HepG2 (cell line): ENCODE data around the gene ELN. TPM values are rescaled to one million over a fixed set of nuclear protein-coding genes. Genes with fewer than 3 reads are reported as not detected.

Experiments
- ADNP ChIP-seq: sonication (generic); formaldehyde crosslinking; IDR thresholded peaks from 2 replicates; pipeline ENCODE4 v1.4.0; 2020; ENCODE audit warnings: missing genetic modification reagents
- DRAP1 ChIP-seq: IDR thresholded peaks from 2 replicates; pipeline ENCODE4 v1.6.1; 2016; ENCODE audit warnings: missing genetic modification reagents, missing compliant biosample characterization
- ESRRA ChIP-seq: sonication (generic); formaldehyde crosslinking; IDR thresholded peaks from 2 replicates; pipeline ENCODE4 v1.5.1; 2020; ENCODE audit warnings: mild to moderate bottlenecking, low read depth, missing genetic modification reagents
- HOXA5 ChIP-seq: sonication (generic); formaldehyde crosslinking; IDR thresholded peaks from 2 replicates; pipeline ENCODE4 v1.4.0; 2020; ENCODE audit warnings: missing genetic modification reagents
- IKZF5 ChIP-seq: IDR thresholded peaks from 2 replicates; pipeline ENCODE4 v1.6.1; 2018; ENCODE audit warnings: missing genetic modification reagents, mild to moderate bottlenecking, missing compliant biosample characterization
- RXRB ChIP-seq: IDR thresholded peaks from 2 replicates; pipeline ENCODE4 v1.6.1; 2016; ENCODE audit warnings: borderline replicate concordance, missing genetic modification reagents, missing compliant biosample characterization
- SIX4 ChIP-seq: sonication (generic); formaldehyde crosslinking; IDR thresholded peaks from 2 replicates; pipeline ENCODE4 v1.4.0; 2020; ENCODE audit warnings: missing genetic modification reagents
- SNAPC2 ChIP-seq: sonication (generic); formaldehyde crosslinking; IDR thresholded peaks from 2 replicates; pipeline ENCODE4 v1.8.1; 2022; ENCODE audit warnings: mild to moderate bottlenecking, missing genetic modification reagents
- TCF12 ChIP-seq, 2 experiments: fragments of 450-650 bp in 1 of 2; sonication (generic) in 1 of 2; formaldehyde crosslinking in 1 of 2; IDR thresholded peaks; 2 replicates each; pipeline versions ENCODE4 v1.6.1 to v1.8.0; 2017 to 2022; ENCODE audit warnings: antibody characterized with exemption in 1 of 2, mild to moderate bottlenecking in 1 of 2, missing genetic modification reagents in 1 of 2, moderate library complexity in 1 of 2
- THRA ChIP-seq: sonication (generic); formaldehyde crosslinking; IDR thresholded peaks from 2 replicates; pipeline ENCODE4 v1.4.0; 2020; ENCODE audit warnings: missing genetic modification reagents, borderline replicate concordance
- WIZ ChIP-seq: sonication (generic); formaldehyde crosslinking; IDR thresholded peaks from 2 replicates; pipeline ENCODE4 v1.5.1; 2020; ENCODE audit warnings: mild to moderate bottlenecking, missing genetic modification reagents
- ZBTB7B ChIP-seq: sonication (generic); formaldehyde crosslinking; IDR thresholded peaks from 2 replicates; pipeline ENCODE4 v1.4.0; 2020; ENCODE audit warnings: missing genetic modification reagents
- ZMYM2 ChIP-seq: sonication (generic); formaldehyde crosslinking; IDR thresholded peaks from 2 replicates; pipeline ENCODE4 v1.8.0; 2022; ENCODE audit warnings: mild to moderate bottlenecking, missing genetic modification reagents
- ZNF101 ChIP-seq: sonication (generic); formaldehyde crosslinking; IDR thresholded peaks from 2 replicates; pipeline ENCODE4 v1.4.0; 2020; ENCODE audit warnings: mild to moderate bottlenecking, low read depth, missing genetic modification reagents, borderline replicate concordance
- ZNF383 ChIP-seq: sonication (generic); formaldehyde crosslinking; IDR thresholded peaks from 2 replicates; pipeline ENCODE4 v1.4.0; 2020; ENCODE audit warnings: missing genetic modification reagents, mild to moderate bottlenecking, borderline replicate concordance
- ZNF414 ChIP-seq: sonication (generic); formaldehyde crosslinking; IDR thresholded peaks from 2 replicates; pipeline ENCODE4 v1.5.0; 2020; ENCODE audit warnings: missing genetic modification reagents
- ZNF780A ChIP-seq: sonication (generic); formaldehyde crosslinking; IDR thresholded peaks from 2 replicates; pipeline ENCODE4 v1.8.0; 2022; ENCODE audit warnings: mild to moderate bottlenecking, missing genetic modification reagents, moderate library complexity
- polyA plus RNA-seq, 8 experiments: library from polyadenylated mRNA; depleted of rRNA in 3 of 8; stranded (reverse) in 7 of 8; unstranded in 1 of 8; fragments of >200 nt; fragmentation: Illumina TruSeq in 4 of 8; extraction: Trizol in 4 of 8; gene quantifications; 2 replicates each; pipeline versions ENCODE4 v1.2.1 to v1.2.3, GENCODE V29; 2011 to 2016; ENCODE audit warnings: low read depth in 4 of 8, missing spikeins in 1 of 8, mixed read lengths in 1 of 8; ENCODE audit not compliant: insufficient read depth in 1 of 8
- total RNA-seq, 5 experiments: library from RNA; depleted of rRNA; stranded (reverse); fragments of >200 nt; fragmentation: Illumina TruSeq; extraction: Trizol; gene quantifications; 2 replicates each; pipeline ENCODE4 v1.2.3, GENCODE V29; 2016; ENCODE audit warnings: low read depth in 1 of 5
- TF ChIP-seq, protein P1 (sequence below): sonication (generic); formaldehyde crosslinking; IDR thresholded peaks from one replicate; pipeline ENCODE4 v1.5.1; 2020; ENCODE audit warnings: mild to moderate bottlenecking, missing genetic modification reagents; ENCODE audit errors: not compliant biosample characterization

ELN gene
- total and polyA plus RNA-seq, 2 of the 13 experiments (the other 11 are each of a cell fraction or from before 2014, with no cell fraction given), result 0.15 to 0.37 TPM

DNA sequence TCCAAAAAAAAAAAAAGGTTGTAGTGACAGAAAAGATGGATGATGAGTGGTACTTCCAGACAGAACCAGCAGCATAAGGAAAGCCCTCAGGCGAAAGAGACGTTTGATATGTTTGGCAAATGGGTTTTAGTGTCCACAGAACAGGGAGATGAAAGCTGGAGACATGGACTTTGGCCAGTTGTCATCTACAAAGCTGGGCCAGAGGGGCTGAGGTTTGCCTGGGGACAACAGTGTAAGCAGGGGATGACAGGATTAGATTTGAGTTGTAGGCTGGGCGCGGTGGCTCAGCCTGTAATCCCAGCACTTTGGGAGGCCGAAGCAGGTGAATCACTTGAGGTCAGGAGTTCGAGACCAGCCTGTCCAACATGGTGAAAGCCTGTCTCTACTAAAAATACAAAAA lies 47.8 kb upstream of the ELN start (continued):
- TF ChIP-seq TCF12 (IDR thresholded peaks at IDR 0.05) (no peak), TCF12 (CRISPR knock-in tag; IDR thresholded peaks at IDR 0.05) (no peak), RXRB (CRISPR knock-in tag) (peak; percentile 68), THRA (CRISPR knock-in tag) (peak; percentile 70; the same call in 1 of the 2 replicates), ZNF414 (CRISPR knock-in tag) (0 out of 2 replicates have a peak, but pooled peaks have one; percentile 25), HOXA5 (CRISPR knock-in tag) (no peak), ADNP (CRISPR knock-in tag) (no peak), ZNF101 (CRISPR knock-in tag) (no peak), SIX4 (CRISPR knock-in tag) (no peak), ZNF383 (CRISPR knock-in tag) (no peak), ZMYM2 (CRISPR knock-in tag) (peak; percentile 84), ZBTB7B (CRISPR knock-in tag) (0 out of 2 replicates have a peak, but pooled peaks have one; percentile 48), ESRRA (CRISPR knock-in tag) (no peak), IKZF5 (CRISPR knock-in tag) (peak; percentile 68; the same call in 1 of the 2 replicates), ZNF780A (CRISPR knock-in tag) (no peak), WIZ (no peak), SNAPC2 (CRISPR knock-in tag) (0 out of 2 replicates have a peak, but pooled peaks have one; percentile 36), DRAP1 (no peak)
- TF ChIP-seq, protein P1, sequence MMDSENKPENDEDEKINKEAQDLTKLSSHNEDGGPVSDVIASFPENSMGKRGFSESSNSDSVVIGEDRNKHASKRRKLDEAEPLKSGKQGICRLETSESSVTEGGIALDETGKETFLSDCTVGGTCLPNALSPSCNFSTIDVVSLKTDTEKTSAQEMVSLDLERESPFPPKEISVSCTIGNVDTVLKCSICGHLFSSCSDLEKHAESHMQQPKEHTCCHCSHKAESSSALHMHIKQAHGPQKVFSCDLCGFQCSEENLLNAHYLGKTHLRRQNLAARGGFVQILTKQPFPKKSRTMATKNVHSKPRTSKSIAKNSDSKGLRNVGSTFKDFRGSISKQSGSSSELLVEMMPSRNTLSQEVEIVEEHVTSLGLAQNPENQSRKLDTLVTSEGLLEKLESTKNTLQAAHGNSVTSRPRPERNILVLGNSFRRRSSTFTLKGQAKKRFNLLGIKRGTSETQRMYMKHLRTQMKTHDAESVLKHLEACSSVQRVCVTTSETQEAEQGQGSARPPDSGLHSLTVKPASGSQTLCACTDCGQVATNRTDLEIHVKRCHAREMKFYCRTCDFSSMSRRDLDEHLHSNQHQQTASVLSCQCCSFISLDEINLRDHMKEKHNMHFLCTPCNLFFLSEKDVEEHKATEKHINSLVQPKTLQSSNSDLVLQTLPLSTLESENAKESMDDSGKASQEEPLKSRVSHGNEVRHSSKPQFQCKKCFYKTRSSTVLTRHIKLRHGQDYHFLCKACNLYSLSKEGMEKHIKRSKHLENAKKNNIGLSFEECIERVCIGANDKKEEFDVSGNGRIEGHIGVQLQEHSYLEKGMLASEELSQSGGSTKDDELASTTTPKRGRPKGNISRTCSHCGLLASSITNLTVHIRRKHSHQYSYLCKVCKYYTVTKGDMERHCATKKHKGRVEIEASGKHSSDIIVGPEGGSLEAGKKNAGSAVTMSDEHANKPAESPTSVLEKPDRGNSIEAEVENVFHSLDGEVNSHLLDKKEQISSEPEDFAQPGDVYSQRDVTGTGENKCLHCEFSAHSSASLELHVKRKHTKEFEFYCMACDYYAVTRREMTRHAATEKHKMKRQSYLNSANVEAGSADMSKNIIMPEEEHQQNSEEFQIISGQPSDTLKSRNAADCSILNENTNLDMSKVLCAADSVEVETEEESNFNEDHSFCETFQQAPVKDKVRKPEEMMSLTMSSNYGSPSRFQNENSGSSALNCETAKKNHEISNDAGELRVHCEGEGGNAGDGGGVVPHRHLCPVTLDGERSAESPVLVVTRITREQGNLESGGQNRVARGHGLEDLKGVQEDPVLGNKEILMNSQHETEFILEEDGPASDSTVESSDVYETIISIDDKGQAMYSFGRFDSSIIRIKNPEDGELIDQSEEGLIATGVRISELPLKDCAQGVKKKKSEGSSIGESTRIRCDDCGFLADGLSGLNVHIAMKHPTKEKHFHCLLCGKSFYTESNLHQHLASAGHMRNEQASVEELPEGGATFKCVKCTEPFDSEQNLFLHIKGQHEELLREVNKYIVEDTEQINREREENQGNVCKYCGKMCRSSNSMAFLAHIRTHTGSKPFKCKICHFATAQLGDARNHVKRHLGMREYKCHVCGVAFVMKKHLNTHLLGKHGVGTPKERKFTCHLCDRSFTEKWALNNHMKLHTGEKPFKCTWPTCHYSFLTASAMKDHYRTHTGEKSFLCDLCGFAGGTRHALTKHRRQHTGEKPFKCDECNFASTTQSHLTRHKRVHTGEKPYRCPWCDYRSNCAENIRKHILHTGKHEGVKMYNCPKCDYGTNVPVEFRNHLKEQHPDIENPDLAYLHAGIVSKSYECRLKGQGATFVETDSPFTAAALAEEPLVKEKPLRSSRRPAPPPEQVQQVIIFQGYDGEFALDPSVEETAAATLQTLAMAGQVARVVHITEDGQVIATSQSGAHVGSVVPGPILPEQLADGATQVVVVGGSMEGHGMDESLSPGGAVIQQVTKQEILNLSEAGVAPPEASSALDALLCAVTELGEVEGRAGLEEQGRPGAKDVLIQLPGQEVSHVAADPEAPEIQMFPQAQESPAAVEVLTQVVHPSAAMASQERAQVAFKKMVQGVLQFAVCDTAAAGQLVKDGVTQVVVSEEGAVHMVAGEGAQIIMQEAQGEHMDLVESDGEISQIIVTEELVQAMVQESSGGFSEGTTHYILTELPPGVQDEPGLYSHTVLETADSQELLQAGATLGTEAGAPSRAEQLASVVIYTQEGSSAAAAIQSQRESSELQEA, result no peak
